Measurements from ENCODE around the gene B4GAT1.

DNA sequence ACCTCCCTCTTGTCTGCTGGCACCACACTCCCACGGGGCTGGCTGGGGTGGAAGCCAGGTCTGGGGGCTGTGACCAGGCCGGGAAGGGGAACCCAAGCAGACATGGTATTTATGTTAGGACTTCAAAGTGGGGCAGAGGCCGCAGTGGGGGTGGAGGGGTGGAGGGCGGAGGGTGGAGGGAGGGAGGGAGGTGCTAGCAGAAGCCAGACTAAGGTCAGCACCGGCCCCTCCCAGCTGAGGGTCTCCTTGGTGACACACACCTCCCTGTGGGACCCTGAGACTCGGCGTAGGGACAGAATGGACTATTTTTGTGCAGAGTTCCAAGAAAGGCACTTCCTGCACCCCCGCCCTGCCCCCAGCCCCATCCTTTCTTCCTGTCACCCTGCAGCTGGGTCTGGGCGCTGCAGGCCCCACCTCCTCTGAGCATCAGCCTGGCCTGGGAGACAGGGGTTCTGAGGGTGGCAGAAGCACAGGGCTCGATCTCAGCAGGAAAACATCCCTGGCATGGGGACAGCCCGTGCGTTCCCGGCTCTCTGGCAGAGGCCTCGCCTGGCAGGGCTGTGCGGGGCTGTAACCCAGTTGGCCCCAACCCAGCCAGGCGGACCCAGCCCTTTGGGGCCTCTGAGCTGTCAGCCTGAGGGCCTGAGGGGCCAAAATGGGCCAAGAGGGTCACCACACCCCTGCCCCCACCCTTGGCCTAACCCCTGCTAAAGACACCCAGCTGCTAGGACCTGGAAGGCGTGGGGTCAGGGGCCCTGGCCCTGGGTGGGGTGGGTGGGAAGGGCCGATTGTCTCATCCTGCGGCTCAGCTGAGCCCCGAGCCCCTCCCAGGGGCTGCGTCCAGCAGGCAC, 20.9 kb downstream of the B4GAT1 start:
- TF ChIP-seq, protein P1, sequence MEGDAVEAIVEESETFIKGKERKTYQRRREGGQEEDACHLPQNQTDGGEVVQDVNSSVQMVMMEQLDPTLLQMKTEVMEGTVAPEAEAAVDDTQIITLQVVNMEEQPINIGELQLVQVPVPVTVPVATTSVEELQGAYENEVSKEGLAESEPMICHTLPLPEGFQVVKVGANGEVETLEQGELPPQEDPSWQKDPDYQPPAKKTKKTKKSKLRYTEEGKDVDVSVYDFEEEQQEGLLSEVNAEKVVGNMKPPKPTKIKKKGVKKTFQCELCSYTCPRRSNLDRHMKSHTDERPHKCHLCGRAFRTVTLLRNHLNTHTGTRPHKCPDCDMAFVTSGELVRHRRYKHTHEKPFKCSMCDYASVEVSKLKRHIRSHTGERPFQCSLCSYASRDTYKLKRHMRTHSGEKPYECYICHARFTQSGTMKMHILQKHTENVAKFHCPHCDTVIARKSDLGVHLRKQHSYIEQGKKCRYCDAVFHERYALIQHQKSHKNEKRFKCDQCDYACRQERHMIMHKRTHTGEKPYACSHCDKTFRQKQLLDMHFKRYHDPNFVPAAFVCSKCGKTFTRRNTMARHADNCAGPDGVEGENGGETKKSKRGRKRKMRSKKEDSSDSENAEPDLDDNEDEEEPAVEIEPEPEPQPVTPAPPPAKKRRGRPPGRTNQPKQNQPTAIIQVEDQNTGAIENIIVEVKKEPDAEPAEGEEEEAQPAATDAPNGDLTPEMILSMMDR (IDR thresholded peaks at IDR 0.05) = no peak
- TF ChIP-seq EZH2 (IDR thresholded peaks at IDR 0.05) (no peak), EZH2phosphoT487 (IDR thresholded peaks at IDR 0.05) (no peak)
